GM18508 (cell line): ENCODE data around the gene ZNF451.
"Not testable (repeated sequence)": the region's sequence is repeated elsewhere in the genome, so short reads cannot be mapped to it uniquely, and the experiment has no call there.

Source experiments
- ATAC-seq: cut with Tn5 transposase; IDR thresholded peaks from one replicate; pipeline ENCODE4 v1.9.1; 2021; ENCODE audit warnings: moderate number of reproducible peaks; ENCODE audit not compliant: insufficient read depth, unreplicated experiment

Gene ZNF451

DNA sequence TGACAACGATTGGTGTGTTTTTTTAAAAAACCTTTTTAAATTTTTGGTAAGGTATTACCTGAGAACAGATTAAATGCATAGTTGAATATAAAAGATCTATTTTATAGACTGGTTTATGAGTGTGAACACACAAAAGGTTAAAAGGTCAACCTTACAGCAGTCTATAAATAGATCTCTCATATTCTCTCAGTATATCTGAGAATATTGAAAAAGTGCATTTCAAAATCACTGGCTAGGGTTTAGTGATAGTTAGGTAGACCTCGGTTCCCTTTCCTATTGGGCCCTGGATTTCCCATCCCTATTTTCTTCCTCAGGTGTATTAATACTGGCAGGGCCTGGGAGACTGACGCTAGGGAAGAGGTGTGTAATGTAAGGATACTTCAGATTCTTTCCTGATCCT is 723 bp upstream of the ZNF451 start:
- ATAC-seq: no peak

DNA sequence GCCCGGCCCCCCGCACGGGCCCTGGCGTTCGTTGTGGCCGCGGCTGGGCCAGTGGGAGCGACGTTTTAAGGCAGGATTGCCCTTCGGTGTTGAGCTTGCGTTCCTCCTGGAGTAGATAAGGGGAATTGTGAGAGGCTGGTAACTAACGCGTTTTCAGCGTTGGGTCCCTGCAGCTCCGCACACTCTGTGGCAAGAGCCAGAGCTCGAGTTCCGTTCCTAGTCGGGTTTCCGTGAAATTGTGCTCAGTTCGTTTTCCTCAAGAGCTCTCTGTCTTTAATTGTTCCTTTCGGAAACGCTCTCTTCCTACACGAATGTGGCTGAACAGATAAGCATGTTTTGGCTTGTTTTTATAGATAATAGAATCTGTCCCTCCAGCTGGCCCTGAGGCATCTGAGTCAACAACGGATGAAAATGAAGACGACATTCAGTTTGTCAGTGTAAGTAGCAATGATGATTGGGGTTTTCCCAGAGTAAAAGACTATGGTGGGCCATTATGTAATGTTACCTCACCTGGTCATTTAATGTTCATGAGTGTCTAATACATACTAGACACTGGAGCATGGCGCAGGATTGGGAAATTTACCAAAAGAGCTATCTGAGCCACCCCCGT is 575 bp downstream of the ZNF451 start:
- peak; percentile 5 for ATAC-seq

DNA sequence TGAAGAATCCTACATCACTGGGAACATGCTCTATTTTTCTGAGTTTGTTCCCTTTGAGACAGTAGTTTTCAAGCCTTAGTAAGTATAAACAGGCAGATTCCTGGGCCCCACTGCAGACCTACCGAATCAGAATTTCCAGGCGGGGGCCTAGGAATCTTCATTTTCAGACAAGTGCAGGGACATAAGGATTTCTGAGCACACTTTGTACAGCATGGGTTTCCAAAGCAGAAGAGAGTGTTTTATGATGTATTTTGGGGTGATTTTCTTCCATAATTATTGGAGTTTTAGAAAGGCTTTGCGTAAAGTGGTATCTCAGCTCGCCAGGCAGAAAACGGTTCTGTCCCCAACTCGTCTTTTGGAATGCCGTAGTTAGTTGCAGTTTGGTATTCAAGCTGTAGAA is 1.4 kb downstream of the ZNF451 start:
- ATAC-seq: not testable (repeated sequence)

DNA sequence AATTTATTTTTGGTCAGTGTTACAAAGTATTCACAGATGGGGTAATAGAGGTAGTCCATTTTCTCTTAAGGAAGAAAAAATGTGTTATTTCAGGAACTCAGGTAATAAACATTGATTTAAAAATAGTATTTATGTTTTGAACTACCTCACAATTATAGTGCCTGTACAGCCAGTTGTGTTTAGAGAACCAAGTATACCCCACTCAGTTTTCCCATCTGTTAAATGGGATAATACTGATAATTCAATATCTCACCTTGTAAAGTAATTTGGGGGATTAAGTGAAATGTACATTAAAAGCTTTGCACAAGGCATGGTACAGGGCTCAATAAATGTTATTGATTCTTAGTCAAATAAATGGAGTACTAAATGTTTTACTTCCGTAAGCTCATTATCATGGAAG is 4.7 kb downstream of the ZNF451 start:
- no peak for ATAC-seq

DNA sequence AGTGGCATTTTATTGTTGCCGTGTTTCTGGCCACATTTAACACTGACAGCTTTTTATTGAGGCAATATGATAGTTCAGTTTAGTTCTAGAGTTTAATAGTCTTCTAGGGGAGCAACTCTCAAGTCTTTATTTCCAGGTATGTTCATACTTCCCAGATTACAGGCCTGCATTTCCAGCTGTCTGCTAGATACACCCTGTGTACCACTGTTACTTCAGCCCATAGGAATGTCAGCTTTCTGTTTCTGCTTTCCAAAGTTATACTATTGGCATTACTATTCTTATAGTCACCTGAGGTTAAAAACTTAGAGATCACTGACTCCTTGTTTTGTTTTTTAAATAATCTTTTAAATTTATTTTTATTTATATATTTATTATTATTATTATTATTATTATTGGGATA is 7.6 kb downstream of the ZNF451 start:
- ATAC-seq: no peak

DNA sequence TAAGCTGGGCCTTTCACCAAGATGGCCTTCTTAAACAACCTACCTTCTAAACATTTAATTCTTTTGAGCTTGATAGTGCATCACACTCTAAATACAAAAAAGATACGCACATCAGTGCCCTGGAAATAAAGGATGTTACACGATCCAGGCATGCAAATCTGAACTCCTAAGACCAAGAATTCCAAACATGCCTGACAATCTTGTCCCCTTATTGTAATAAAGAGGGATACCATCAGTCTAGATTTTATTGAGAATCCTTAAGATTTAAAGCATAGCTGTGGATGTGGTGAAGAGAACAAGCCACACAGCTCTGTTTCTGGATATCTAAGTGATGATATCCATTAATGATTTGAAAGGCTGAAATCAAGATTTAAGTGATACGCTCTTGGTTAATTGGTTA is 13.0 kb downstream of the ZNF451 start:
- no peak for ATAC-seq

DNA sequence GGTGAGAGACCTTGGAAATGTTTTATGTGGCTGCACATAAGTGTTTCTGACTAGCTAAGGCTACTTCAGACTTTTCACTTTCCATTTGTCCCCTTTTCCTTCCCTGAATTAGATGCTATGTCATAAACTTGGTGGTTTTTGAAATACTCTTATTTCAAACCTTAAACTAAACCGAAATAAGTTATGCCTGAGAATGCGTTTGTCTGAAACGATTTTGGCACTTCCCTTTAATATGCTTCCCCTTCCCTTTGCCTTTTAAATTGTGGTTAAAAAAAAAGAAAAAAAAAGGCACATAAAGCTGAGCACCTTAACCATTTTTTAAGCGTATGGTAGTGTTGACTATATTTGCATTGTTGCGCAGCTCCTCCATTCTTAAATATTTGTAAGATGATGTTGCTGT is 14.3 kb downstream of the ZNF451 start:
- ATAC-seq: no peak

DNA sequence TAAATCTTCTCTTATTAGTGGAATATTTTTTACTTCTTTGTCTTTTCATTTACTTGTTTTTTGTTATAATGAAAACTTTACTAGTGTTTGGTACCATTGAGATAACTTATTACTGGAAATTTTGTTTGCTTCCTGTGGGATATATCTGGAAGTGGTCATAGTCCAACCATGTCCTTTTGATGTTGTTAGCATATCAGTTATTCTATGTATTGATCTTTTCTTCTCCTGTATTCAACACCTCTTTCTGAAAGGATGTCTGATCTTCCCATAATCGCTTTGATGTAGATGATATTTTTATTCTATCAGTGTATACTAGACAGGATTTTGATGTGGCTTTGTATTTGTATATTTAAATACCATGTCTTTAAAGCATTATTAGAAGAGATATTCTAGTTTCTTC is 17.0 kb downstream of the ZNF451 start:
- ATAC-seq: no peak

DNA sequence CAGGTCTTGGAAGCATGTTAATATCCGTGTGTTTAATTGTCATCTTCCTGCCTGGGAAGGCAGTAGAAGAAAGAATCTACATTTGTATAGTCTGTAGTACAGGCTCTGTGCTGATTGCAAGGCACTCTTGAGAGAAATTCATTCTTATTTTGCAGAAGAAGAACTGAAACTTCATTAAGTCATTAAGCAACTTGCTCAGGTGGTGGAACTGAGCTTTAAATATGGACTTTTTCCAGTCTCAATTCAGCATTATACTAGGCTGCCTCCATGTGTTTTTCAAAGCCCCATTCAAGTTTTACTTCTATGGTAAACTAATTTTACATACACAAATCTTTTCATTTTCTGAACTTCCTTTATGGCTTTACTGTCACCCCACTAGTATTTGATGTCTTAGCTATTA is 18.7 kb downstream of the ZNF451 start:
- peak; percentile 87 for ATAC-seq

DNA sequence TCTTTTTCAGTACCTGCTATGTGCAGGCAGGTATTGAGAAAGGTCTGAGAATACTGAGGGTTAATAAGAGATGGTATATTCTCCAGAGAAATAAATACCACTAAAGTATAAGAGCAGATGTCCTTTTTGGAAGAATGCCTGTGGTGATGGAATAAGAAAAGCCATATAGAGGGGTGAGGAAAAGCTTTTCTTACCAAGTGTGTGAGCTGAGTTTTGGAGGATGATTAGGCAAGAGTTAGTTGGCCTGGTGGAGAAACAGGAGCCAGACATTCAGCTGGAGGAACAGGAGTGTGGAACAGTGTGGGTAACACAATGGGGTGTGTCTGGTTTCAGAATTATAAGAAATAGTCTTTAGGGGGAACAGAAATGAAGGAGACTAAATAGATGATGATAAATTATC is 19.9 kb downstream of the ZNF451 start:
- no peak for ATAC-seq

DNA sequence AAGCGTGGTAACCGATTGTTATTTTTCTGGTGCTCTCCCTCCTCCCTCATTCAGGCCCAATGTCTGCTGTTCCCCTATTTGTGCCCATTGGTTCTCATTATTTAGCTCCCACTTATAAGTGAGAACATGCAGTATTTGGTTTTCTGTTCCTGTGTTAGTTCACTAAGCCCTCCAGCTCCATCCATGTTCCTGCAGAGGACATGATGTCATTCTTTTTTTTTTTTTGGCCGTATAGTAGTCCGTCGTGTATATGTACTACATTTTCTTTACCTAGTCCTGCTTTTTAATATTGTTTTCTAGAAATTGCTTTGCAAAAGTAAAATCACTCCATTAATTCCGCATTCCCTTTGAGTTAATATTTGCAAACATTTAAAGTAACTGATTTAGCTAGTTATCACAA is 23.1 kb downstream of the ZNF451 start:
- no peak for ATAC-seq

DNA sequence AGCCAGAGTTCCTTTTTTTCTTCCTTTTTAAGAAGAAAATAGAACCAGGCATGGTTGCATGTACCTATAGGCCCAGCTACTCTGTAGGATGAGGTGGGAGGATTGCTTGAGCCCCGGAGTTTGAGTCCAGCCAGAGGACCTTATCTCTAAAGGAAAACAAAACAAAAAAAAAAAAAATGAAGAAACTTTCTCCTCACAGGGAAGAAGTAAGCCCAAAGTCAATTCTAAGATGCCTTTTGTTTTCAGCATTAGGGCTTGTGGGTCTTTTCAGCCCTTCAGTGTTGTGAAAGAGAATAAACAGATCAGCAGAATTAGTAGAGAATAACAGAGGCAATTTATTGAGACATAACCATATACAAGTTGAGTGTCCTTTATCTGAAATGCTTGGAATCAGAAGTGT is 26.8 kb downstream of the ZNF451 start:
- ATAC-seq: no peak

DNA sequence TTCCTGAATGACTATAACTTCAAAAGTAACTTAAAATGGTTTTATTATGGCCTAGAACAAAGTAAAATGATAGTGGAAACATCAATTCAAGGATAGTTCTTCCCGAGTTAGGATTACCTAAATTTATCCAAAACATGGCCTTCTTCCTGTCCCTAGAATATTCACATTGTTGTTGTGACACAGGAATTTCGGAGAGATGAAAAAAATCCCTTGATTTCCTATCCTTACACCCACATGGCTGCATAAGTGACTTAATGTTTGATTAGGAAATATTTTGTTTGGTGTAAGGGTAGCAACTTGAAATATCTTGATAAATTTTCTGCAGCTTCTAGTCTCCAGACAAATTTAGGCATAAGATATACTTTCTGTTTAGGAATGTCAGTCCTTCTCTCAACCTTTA is 27.8 kb downstream of the ZNF451 start:
- ATAC-seq: no peak

DNA sequence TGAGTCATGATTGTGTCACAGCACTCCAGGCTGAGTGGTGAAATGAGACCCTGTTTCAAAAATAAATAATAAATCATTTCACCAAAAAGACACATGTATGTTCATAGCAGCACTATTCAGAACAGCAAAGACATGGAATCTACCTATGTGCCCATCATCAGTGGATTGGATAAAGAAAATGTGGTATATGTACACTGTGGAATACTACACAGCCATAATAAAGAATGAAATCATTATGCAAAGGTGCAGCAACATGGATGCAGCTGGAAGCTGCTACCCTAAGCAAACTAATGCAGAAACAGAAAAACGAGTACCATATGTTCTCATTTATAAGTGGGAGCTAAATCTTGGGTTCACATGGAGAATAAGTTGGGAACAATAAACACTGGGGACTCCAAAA is 33.1 kb downstream of the ZNF451 start:
- no peak for ATAC-seq

DNA sequence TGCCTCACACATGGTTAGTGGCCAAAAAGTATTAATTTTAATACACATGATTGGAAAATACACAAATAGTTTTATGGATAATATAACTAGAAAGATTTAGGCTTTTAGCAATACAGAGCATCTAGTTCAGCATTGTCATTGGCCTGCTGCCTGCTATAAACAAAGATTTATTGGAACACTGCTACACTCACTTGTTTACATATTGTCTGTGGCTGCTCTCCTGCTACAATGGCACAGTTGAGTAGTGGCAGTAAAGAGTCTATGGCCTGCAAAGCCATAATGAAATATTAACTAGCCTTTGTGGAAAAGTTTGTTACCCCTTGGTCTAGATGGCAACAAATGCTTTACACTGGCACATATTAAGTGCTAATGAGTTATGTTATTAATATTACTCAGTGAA is 37.8 kb downstream of the ZNF451 start:
- no peak for ATAC-seq

DNA sequence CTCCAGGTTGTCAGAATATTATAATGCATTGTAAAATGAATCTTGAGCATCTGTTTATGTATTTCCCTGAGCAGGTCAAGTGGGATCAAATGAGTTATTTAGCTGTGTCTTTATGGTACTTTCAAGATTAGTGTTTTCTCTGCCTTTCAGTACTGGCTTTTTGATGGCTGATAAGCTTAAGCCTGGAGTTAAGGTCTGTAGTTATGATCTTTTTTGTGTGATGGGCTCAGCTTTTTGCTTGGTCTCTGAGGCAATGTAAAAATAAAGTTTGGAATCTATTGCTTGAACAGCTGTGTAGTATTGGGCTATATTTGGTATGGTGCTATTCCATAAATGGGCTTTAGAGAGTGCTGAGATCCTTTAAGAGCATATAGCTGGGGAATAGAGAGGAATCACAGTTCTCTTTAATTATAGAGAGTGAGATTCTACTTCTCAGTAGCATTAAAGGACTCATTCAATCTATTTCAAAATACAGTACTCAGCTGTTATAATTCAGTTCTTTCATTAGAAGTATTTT is 40.7 kb downstream of the ZNF451 start:
- no peak for ATAC-seq

DNA sequence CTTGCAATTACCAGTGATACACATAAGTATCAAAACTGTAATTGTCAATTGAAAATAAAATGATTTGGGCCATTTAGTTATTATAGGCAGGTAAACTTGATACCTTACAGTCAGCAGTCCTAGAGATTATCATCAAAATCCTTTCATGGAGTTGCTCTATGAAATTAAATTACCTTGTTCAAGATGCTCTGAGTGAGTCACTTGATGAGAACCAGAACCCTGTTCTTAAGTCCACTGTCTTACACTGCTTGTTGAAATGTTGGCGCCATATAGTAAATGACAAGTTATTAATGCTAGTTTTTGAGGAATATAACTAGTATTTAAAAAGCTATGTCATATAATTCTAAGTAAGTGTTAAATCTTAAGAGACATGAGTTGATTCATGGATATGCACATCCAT is 45.0 kb downstream of the ZNF451 start:
- ATAC-seq: no peak

DNA sequence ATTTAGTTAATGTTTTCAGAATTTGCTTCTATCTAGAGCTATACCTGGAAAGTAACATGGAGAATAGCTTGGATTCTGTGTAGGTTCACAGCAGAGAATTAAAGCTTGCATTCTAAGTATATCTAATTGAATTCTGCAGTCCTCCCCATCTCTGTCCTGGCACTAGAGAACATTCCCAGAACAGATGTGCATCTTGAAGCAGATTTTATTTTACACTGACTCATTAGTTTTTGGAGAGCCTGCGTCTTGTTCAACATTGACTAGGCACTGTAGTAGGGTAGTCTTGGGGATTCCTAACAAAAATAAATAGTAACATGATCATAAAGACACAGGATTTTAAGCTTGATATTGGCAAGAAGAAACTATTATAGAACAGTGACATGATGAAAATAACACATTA is 45.9 kb downstream of the ZNF451 start:
- no peak for ATAC-seq

DNA sequence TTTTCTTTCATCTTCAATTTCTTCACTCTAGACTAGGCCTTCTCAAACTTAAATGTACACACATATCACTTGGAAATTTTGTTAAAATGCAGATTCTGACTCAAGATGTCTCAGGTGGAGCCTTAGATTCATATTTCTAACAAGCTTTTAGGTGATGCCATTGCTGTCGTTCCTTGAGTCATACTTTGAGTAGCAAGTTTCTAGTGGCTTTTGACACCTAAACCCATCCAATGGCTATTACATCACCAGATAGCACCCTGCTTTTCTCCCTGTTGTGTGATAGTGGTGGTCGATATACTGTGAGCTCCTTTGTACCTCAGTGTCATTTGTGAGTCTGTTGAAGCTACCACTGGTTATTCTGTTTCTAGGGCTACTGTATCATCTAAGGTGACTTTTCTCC is 47.4 kb downstream of the ZNF451 start:
- ATAC-seq: no peak

DNA sequence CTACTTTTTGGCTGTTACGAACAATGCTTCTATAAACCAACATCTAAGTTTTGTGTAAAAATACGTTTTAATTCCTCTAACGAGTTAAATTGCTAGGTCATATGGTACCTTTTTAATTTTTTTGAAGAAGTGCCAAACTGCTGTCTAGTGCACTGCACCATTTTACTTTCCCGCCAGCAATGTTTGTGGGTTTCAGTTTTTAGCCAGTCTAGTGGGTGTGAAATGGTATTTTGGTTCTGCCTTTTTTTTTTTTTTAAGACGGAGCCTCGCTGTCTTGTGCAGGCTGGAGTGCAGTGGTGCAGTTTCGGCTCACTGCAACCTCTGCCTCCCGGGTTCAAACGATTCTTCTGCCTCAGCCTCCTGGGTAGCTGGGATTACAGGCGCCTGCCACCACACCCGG is 48.0 kb downstream of the ZNF451 start:
- ATAC-seq: no peak

DNA sequence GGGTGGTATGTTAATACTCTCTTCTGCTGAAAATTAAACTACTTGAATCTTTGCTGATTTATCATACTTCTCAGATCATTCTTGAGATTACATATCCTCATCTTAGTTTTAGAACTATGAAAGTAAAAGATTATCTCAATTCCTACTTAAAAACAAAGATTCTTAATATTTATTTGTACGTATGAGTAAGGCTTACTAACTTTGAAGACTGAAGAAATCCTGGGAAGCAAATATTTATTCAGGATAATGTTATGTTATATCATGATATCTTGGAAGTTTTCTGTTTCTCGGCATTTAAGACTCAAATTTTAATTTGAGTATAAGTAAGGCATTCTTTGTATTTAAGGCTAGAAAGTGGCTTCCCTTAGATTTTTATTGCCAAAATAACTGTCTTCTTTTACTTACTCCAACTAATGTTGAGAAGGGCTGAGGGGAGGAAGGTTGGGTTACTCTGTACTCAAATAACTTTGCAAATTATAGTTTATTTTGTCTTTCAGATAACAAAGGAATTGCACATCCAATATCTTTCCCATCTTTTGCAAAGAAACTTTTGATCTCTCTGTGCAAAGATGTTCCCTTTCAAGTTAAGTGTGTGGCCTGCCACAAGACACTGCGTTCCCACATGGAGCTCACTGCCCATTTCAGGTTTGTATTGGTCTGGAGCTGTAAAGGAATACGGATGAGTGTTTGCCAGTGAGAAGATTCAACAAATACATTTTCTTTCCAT is 51.6 kb downstream of the ZNF451 start:
- ATAC-seq: no peak

DNA sequence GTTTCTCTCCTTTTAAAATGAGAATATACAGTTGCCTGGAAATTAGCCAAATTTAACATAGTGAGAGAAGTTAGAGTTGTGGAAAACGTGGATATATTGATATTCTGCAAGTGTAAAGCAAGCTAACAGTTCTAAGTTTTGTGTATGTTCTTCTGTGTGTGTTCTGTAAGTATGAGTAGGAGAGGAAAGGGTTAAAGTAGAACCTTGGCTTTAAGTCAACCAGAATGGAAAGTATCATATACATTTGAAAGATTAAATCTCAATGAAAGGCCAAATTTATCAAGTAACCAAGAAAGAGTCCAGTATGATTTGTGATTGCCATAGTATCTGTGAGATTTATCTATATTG is 52.2 kb downstream of the ZNF451 start:
- ATAC-seq: no peak
